Liver (tissue), 9 donors: ENCODE results near the gene POMC. TPM values are rescaled to one million over a fixed set of nuclear protein-coding genes. Genes with fewer than 3 reads are reported as not detected.

Source experiments
- DNase-seq: peaks from one replicate; pipeline ENCODE4 v3.0.0-alpha.2; 2017; ENCODE audit warnings: low spot score
- H3K27ac ChIP-seq, 2 donors: one replicate each; pipeline ENCODE4 v1.7.0; 2013; ENCODE audit warnings: inconsistent platforms in 2 of 2, low read length in 2 of 2, control low read depth in 1 of 2, low read depth in 1 of 2, mild to moderate bottlenecking in 1 of 2
- H3K27me3 ChIP-seq, 4 donors: one replicate each; pipeline versions ENCODE4 v1.6.1 to v1.7.0; 2013; ENCODE audit warnings: low read length in 3 of 4, inconsistent platforms in 1 of 4, mild to moderate bottlenecking in 1 of 4, moderate library complexity in 1 of 4; ENCODE audit not compliant: control insufficient read depth in 4 of 4, insufficient read depth in 4 of 4
- H3K36me3 ChIP-seq, 4 donors: one replicate each; pipeline versions ENCODE4 v1.6.1 to v1.7.0; 2013; ENCODE audit warnings: low read length in 3 of 4, mild to moderate bottlenecking in 3 of 4, low read depth in 1 of 4, moderate library complexity in 1 of 4; ENCODE audit not compliant: control insufficient read depth in 4 of 4, insufficient read depth in 3 of 4
- H3K4me1 ChIP-seq, 4 donors: one replicate each; pipeline versions ENCODE4 v1.6.1 to v1.7.0; 2013; ENCODE audit warnings: low read length in 3 of 4, mild to moderate bottlenecking in 3 of 4, moderate library complexity in 1 of 4; ENCODE audit not compliant: control insufficient read depth in 4 of 4, insufficient read depth in 4 of 4
- H3K4me3 ChIP-seq, 3 donors: one replicate each; pipeline versions ENCODE4 v1.6.1 to v1.7.0; 2013; ENCODE audit warnings: low read length in 3 of 3, control low read depth in 1 of 3, low read depth in 1 of 3, mild to moderate bottlenecking in 1 of 3
- H3K9ac ChIP-seq, 2 donors: one replicate each; pipeline ENCODE4 v1.7.0; 2013; ENCODE audit warnings: low read length in 2 of 2, mild to moderate bottlenecking in 2 of 2, moderate library complexity in 2 of 2, control low read depth in 1 of 2, low read depth in 1 of 2
- H3K9me3 ChIP-seq, 4 donors: one replicate each; pipeline versions ENCODE4 v1.6.1 to v1.7.0; 2013; ENCODE audit warnings: low read length in 3 of 4; ENCODE audit not compliant: control insufficient read depth in 4 of 4
- EGR1 ChIP-seq, 2 donors: IDR thresholded peaks; 2 replicates each; pipeline ENCODE4 v1.6.1; 2016 to 2018; ENCODE audit warnings: antibody characterized with exemption in 2 of 2, low read depth in 2 of 2
- FOXA1 ChIP-seq: IDR thresholded peaks from 2 replicates; pipeline ENCODE4 v1.6.1; 2016; ENCODE audit warnings: antibody characterized with exemption
- FOXA2 ChIP-seq: IDR thresholded peaks from 2 replicates; pipeline ENCODE4 v1.6.1; 2016; ENCODE audit warnings: antibody characterized with exemption
- GABPA ChIP-seq, 2 donors: IDR thresholded peaks in 1 of 2; conservative IDR thresholded peaks in 1 of 2; 2 replicates each; pipeline ENCODE4 v1.6.1; 2016; ENCODE audit warnings: antibody characterized with exemption in 2 of 2, mild to moderate bottlenecking in 1 of 2, moderate library complexity in 1 of 2
- HNF4A ChIP-seq, 2 donors: conservative IDR thresholded peaks; 2 replicates each; pipeline ENCODE4 v1.6.1; 2016; ENCODE audit warnings: antibody characterized with exemption in 2 of 2, mild to moderate bottlenecking in 2 of 2
- HNF4G ChIP-seq: IDR thresholded peaks from 2 replicates; pipeline ENCODE4 v1.6.1; 2016; ENCODE audit warnings: antibody characterized with exemption
- JUND ChIP-seq, 2 donors: IDR thresholded peaks; 2 replicates each; pipeline ENCODE4 v1.6.1; 2016; ENCODE audit warnings: antibody characterized with exemption in 2 of 2
- NR2F2 ChIP-seq: IDR thresholded peaks from 2 replicates; pipeline ENCODE4 v1.6.1; 2016; ENCODE audit warnings: antibody characterized with exemption
- RAD21 ChIP-seq, 2 donors: IDR thresholded peaks; 2 replicates each; pipeline ENCODE4 v1.6.1; 2016; ENCODE audit warnings: antibody characterized with exemption in 2 of 2, mild to moderate bottlenecking in 2 of 2
- RXRA ChIP-seq, 2 donors: IDR thresholded peaks; 2 replicates each; pipeline ENCODE4 v1.6.1; 2017 to 2018; ENCODE audit warnings: antibody characterized with exemption in 2 of 2, mild to moderate bottlenecking in 1 of 2
- SP1 ChIP-seq: IDR thresholded peaks from 2 replicates; pipeline ENCODE4 v1.6.1; 2018; ENCODE audit warnings: antibody characterized with exemption, mild to moderate bottlenecking
- TAF1 ChIP-seq: conservative IDR thresholded peaks from 2 replicates; pipeline ENCODE4 v1.6.1; 2016; ENCODE audit warnings: antibody characterized with exemption, mild to moderate bottlenecking
- YY1 ChIP-seq: IDR thresholded peaks from 2 replicates; pipeline ENCODE4 v1.6.1; 2016; ENCODE audit warnings: antibody characterized with exemption, mild to moderate bottlenecking
- ZBTB33 ChIP-seq: IDR thresholded peaks from 2 replicates; pipeline ENCODE4 v1.6.1; 2016; ENCODE audit warnings: antibody characterized with exemption
- WGBS: extraction: QIAGEN DNeasy Blood & Tissue Kit; methylation state at CpG from one replicate; pipeline ENCODE4 v1.1.7; 2013; 5-methylcytosine and 5-hydroxymethylcytosine counted together
- polyA plus RNA-seq, 2 donors: library from polyadenylated mRNA; stranded (reverse) in 1 of 2; unstranded in 1 of 2; fragments of 200-250 nt in 1 of 2; fragments of >200 nt in 1 of 2; fragmentation: Nextera tagmentation in 1 of 2; extraction: Ambion mirVana in 1 of 2; gene quantifications; one replicate each; pipeline versions ENCODE4 v1.2.1 to v1.2.3, GENCODE V29; 2013 to 2015
- total RNA-seq, 2 donors: library from RNA; depleted of rRNA; stranded (reverse); fragments of >200 nt; gene quantifications; one replicate each; pipeline ENCODE4 v1.2.3, GENCODE V29; 2014
- TF ChIP-seq, protein P1 (sequence below): IDR thresholded peaks from 2 replicates; pipeline ENCODE4 v1.6.1; 2016; ENCODE audit warnings: antibody characterized with exemption
- TF ChIP-seq, protein P2 (sequence below): IDR thresholded peaks from 2 replicates; pipeline ENCODE4 v1.6.1; 2016; ENCODE audit warnings: antibody characterized with exemption, mild to moderate bottlenecking
- TF ChIP-seq, protein P3 (sequence below): fragments of 150-350 bp; IDR thresholded peaks from 2 replicates; pipeline ENCODE4 v1.5.1; 2017; ENCODE audit warnings: improper control_type of control experiment, low read depth, low read length; ENCODE audit not compliant: missing input control
- donor health status: healthy.
- donor health status: healthy.
- donor health status: healthy.
- donor health status: healthy.
- donor health status: healthy.

The POMC gene
- total and polyA plus RNA-seq, 4 donors: 0.67 to 7.8 (median 0.93) TPM

GRCh38 chr2:25125976-25126375 lies 42.4 kb downstream of the POMC start:
- WGBS: 86% methylated on average over 4 of the region's 4 CpGs
- Histone ChIP-seq H3K36me3 (no peaks in the 10 kb centered on the region), H3K4me1 (peaks cover 0 to 3% (median 1%) of the 10 kb centered on the region in 4 donors), H3K4me3 (no peak overlapping the region), H3K27ac (no peak overlapping the region), H3K27me3 (peaks cover 0 to 3% (median 0%) of the 10 kb centered on the region in 4 donors), H3K9me3 (no peaks in the 10 kb centered on the region), H3K9ac (no peak overlapping the region)
- no peak for TF ChIP-seq RXRA (IDR thresholded peaks at IDR 0.05)
- TF ChIP-seq, protein P1, sequence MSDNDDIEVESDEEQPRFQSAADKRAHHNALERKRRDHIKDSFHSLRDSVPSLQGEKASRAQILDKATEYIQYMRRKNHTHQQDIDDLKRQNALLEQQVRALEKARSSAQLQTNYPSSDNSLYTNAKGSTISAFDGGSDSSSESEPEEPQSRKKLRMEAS: no peak
- TF ChIP-seq SP1: no peak
- TF ChIP-seq EGR1 (IDR thresholded peaks at IDR 0.05; ENCODE audit: low read depth in 2 of 2): no peak
- TF ChIP-seq JUND (IDR thresholded peaks at IDR 0.05): no peak
- no peak for TF ChIP-seq ZBTB33
- no peak for TF ChIP-seq HNF4A (conservative IDR thresholded peaks at IDR 0.05)
- no peak for TF ChIP-seq TAF1
- no peak for DNase-seq

DNA sequence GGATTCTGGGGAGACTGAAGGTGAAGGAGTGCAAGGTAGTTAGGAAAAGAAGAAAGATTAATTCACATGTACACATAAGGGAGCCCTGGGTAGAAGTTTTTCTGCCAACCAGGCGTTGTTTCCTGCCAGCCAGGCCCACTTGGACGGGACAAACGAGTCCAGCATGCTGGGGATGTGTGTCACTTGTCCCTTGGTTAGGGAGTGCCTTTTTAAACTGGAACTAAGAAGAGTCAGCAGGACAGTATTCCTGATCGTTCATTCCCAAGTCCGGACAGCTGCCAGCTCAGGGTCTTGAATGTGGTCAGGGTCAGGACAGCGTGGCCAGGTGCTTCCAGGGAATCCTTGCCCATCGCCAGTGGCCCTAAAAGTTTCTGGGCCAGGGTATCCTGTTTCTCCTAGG lies 43.2 kb downstream of the POMC start:
- no peak overlapping the region for H3K9ac ChIP-seq
- H3K27me3 ChIP-seq: peaks cover 0 to 1% (median 0%) of the 10 kb centered on the region in 4 donors
- no peak overlapping the region for H3K4me3 ChIP-seq
- WGBS: 86% methylated on average over 7 of the region's 7 CpGs
- no peak for DNase-seq
- no peak overlapping the region for H3K27ac ChIP-seq
- H3K9me3 ChIP-seq: no peaks in the 10 kb centered on the region
- H3K4me1 ChIP-seq: peaks cover 0 to 3% (median 1%) of the 10 kb centered on the region in 4 donors
- TF ChIP-seq GABPA (IDR thresholded peaks at IDR 0.05 in 1 of 2, conservative IDR thresholded peaks at IDR 0.05 in 1 of 2) (no peak), FOXA1 (no peak), EGR1 (IDR thresholded peaks at IDR 0.05; ENCODE audit: low read depth in 2 of 2) (no peak), FOXA2 (no peak), JUND (IDR thresholded peaks at IDR 0.05) (no peak), HNF4G (no peak), RAD21 (IDR thresholded peaks at IDR 0.05) (no peak), NR2F2 (no peak), YY1 (no peak), HNF4A (conservative IDR thresholded peaks at IDR 0.05) (no peak), ZBTB33 (no peak)
- TF ChIP-seq, protein P1: no peak
- TF ChIP-seq, protein P2, sequence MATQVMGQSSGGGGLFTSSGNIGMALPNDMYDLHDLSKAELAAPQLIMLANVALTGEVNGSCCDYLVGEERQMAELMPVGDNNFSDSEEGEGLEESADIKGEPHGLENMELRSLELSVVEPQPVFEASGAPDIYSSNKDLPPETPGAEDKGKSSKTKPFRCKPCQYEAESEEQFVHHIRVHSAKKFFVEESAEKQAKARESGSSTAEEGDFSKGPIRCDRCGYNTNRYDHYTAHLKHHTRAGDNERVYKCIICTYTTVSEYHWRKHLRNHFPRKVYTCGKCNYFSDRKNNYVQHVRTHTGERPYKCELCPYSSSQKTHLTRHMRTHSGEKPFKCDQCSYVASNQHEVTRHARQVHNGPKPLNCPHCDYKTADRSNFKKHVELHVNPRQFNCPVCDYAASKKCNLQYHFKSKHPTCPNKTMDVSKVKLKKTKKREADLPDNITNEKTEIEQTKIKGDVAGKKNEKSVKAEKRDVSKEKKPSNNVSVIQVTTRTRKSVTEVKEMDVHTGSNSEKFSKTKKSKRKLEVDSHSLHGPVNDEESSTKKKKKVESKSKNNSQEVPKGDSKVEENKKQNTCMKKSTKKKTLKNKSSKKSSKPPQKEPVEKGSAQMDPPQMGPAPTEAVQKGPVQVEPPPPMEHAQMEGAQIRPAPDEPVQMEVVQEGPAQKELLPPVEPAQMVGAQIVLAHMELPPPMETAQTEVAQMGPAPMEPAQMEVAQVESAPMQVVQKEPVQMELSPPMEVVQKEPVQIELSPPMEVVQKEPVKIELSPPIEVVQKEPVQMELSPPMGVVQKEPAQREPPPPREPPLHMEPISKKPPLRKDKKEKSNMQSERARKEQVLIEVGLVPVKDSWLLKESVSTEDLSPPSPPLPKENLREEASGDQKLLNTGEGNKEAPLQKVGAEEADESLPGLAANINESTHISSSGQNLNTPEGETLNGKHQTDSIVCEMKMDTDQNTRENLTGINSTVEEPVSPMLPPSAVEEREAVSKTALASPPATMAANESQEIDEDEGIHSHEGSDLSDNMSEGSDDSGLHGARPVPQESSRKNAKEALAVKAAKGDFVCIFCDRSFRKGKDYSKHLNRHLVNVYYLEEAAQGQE: no peak
- TF ChIP-seq, protein P3, sequence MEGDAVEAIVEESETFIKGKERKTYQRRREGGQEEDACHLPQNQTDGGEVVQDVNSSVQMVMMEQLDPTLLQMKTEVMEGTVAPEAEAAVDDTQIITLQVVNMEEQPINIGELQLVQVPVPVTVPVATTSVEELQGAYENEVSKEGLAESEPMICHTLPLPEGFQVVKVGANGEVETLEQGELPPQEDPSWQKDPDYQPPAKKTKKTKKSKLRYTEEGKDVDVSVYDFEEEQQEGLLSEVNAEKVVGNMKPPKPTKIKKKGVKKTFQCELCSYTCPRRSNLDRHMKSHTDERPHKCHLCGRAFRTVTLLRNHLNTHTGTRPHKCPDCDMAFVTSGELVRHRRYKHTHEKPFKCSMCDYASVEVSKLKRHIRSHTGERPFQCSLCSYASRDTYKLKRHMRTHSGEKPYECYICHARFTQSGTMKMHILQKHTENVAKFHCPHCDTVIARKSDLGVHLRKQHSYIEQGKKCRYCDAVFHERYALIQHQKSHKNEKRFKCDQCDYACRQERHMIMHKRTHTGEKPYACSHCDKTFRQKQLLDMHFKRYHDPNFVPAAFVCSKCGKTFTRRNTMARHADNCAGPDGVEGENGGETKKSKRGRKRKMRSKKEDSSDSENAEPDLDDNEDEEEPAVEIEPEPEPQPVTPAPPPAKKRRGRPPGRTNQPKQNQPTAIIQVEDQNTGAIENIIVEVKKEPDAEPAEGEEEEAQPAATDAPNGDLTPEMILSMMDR: no peak
- no peaks in the 10 kb centered on the region for H3K36me3 ChIP-seq
